Hepatocyte (in vitro differentiated cells): ENCODE results near the gene LRCH1. TPM values are rescaled to one million over a fixed set of nuclear protein-coding genes. Genes with fewer than 3 reads are reported as not detected.

Experiments
- DNase-seq: peaks from one replicate; pipeline ENCODE4 v3.0.0-alpha.2; 2016; ENCODE audit warnings: low spot score
- H2AFZ ChIP-seq: fragments of 200-600 bp; sonication (generic); 2 replicates; pipeline ENCODE4 v1.6.0; 2016; ENCODE audit warnings: antibody characterized with exemption, mild to moderate bottlenecking
- H3K27ac ChIP-seq: fragments of 200-600 bp; sonication (generic); 2 replicates; pipeline ENCODE4 v1.5.1; 2016; ENCODE audit warnings: mild to moderate bottlenecking
- H3K27me3 ChIP-seq: fragments of 200-600 bp; sonication (generic); 2 replicates; pipeline ENCODE4 v1.6.1; 2016
- H3K36me3 ChIP-seq: fragments of 200-600 bp; sonication (generic); replicated peaks from 2 replicates; pipeline ENCODE4 v1.5.1; 2016; ENCODE audit warnings: low read depth; ENCODE audit not compliant: insufficient read depth
- H3K4me1 ChIP-seq: fragments of 200-600 bp; sonication (generic); 2 replicates; pipeline ENCODE4 v1.5.1; 2016; ENCODE audit warnings: mild to moderate bottlenecking, moderate library complexity; ENCODE audit not compliant: insufficient read depth
- H3K4me2 ChIP-seq: fragments of 200-600 bp; sonication (generic); 2 replicates; pipeline ENCODE4 v1.6.0; 2016
- H3K4me3 ChIP-seq: fragments of 200-600 bp; sonication (generic); 2 replicates; pipeline ENCODE4 v1.5.1; 2016; ENCODE audit warnings: mild to moderate bottlenecking
- H3K79me2 ChIP-seq: fragments of 200-600 bp; sonication (generic); 2 replicates; pipeline ENCODE4 v1.6.0; 2017; ENCODE audit warnings: mild to moderate bottlenecking
- H3K9me2 ChIP-seq: fragments of 200-600 bp; sonication (generic); replicated peaks from 2 replicates; pipeline ENCODE4 v1.6.0; 2017; ENCODE audit warnings: mild to moderate bottlenecking; ENCODE audit not compliant: insufficient read depth
- H3K9me3 ChIP-seq: fragments of 200-600 bp; sonication (generic); 2 replicates; pipeline ENCODE4 v1.5.1; 2016; ENCODE audit warnings: low read depth, mild to moderate bottlenecking
- H4K20me1 ChIP-seq: fragments of 200-600 bp; sonication (generic); 2 replicates; pipeline ENCODE4 v1.6.0; 2016; ENCODE audit warnings: mild to moderate bottlenecking; ENCODE audit not compliant: insufficient read depth, poor library complexity, severe bottlenecking
- EZH2 ChIP-seq: fragments of 200-600 bp; sonication (generic); IDR thresholded peaks from 2 replicates; pipeline ENCODE4 v1.6.1; 2016; ENCODE audit warnings: antibody characterized with exemption, mild to moderate bottlenecking, borderline replicate concordance
- EZH2phosphoT487 ChIP-seq: fragments of 200-600 bp; sonication (generic); IDR thresholded peaks from one replicate; pipeline ENCODE4 v1.6.1; 2018; ENCODE audit warnings: antibody characterized with exemption, mild to moderate bottlenecking, low read depth, moderate library complexity; ENCODE audit not compliant: unreplicated experiment, severe bottlenecking
- WGBS: methylation state at CpG from one replicate; pipeline ENCODE4 v1.1.6; 2016; ENCODE audit warnings: low lambda C conversion rate; ENCODE audit errors: missing lambda C conversion rate; 5-methylcytosine and 5-hydroxymethylcytosine counted together
- polyA plus RNA-seq: library from polyadenylated mRNA; unstranded; fragments of >200 nt; fragmentation: Nextera tagmentation; extraction: Ambion mirVana; gene quantifications from 2 replicates; pipeline ENCODE4 v1.2.1, GENCODE V29; 2016
- total RNA-seq: library from RNA; depleted of rRNA; stranded (reverse); fragments of >200 nt; gene quantifications from 2 replicates; pipeline ENCODE4 v1.2.3, GENCODE V29; 2014
- TF ChIP-seq, protein P1 (sequence below): fragments of 200-600 bp; sonication (generic); IDR thresholded peaks from 2 replicates; pipeline ENCODE4 v1.5.1; 2016; ENCODE audit warnings: antibody characterized with exemption, mild to moderate bottlenecking; ENCODE audit not compliant: poor library complexity

LRCH1 gene
- total and polyA plus RNA-seq, 2 experiments from 2014 or later: 5.7 to 14.1 TPM

- peaks cover 91% of the 10 kb centered on the region for H3K79me2 ChIP-seq
- H3K4me2 ChIP-seq: no peak overlapping the region
- no peak overlapping the region for H2AFZ ChIP-seq
- WGBS: 83% methylated on average over 4 of the region's 4 CpGs
- H3K4me1 ChIP-seq: peaks cover 36% of the 10 kb centered on the region
- TF ChIP-seq EZH2 (no peak), EZH2phosphoT487 (no peak)
- TF ChIP-seq, protein P1, sequence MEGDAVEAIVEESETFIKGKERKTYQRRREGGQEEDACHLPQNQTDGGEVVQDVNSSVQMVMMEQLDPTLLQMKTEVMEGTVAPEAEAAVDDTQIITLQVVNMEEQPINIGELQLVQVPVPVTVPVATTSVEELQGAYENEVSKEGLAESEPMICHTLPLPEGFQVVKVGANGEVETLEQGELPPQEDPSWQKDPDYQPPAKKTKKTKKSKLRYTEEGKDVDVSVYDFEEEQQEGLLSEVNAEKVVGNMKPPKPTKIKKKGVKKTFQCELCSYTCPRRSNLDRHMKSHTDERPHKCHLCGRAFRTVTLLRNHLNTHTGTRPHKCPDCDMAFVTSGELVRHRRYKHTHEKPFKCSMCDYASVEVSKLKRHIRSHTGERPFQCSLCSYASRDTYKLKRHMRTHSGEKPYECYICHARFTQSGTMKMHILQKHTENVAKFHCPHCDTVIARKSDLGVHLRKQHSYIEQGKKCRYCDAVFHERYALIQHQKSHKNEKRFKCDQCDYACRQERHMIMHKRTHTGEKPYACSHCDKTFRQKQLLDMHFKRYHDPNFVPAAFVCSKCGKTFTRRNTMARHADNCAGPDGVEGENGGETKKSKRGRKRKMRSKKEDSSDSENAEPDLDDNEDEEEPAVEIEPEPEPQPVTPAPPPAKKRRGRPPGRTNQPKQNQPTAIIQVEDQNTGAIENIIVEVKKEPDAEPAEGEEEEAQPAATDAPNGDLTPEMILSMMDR: no peak
- no peaks in the 10 kb centered on the region for H3K27me3 ChIP-seq
- no peak for DNase-seq
- no peaks in the 10 kb centered on the region for H3K9me2 ChIP-seq
- H3K27ac ChIP-seq: peak overlapping the region; percentile 47
- no peaks in the 10 kb centered on the region for H3K36me3 ChIP-seq
- H4K20me1 ChIP-seq: no peaks in the 10 kb centered on the region
- no peaks in the 10 kb centered on the region for H3K9me3 ChIP-seq
- H3K4me3 ChIP-seq: no peak overlapping the region
Measured at GRCh38 chr13:46609052-46609451, 56.1 kb downstream of the LRCH1 start.

DNA sequence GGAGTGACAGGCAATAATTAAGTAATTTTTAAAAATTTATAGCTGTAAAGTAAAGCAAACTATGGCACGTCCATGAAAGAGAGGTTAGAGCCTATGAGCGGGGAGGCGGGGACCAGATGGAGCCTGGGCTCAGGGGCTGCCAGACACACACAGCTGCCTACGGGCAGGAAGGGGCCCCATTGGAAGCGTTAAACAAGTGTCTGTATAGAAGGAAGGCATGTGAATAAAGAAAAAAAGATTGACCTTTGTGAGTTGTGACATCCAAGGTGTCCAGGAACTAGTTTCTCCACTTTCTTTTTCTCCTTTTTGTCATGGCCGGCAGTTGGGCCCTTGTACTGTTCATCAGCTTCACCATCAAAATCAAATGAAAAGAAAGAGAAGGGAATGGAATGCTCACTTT, 56.8 kb downstream of the LRCH1 start:
- no peak overlapping the region for H3K4me3 ChIP-seq
- no peaks in the 10 kb centered on the region for H3K9me2 ChIP-seq
- DNase-seq: no peak
- no peaks in the 10 kb centered on the region for H3K9me3 ChIP-seq
- no peak overlapping the region for H3K4me2 ChIP-seq
- H3K4me1 ChIP-seq: peaks cover 30% of the 10 kb centered on the region
- peaks cover 92% of the 10 kb centered on the region for H3K79me2 ChIP-seq
- 76% methylated on average over 6 of the region's 6 CpGs for WGBS
- H3K36me3 ChIP-seq: no peaks in the 10 kb centered on the region
- no peaks in the 10 kb centered on the region for H4K20me1 ChIP-seq
- no peaks in the 10 kb centered on the region for H3K27me3 ChIP-seq
- no peak overlapping the region for H2AFZ ChIP-seq
- TF ChIP-seq EZH2phosphoT487: no peak
- H3K27ac ChIP-seq: peak overlapping the region; percentile 47

- WGBS: 77% methylated on average over 3 of the region's 3 CpGs
- H2AFZ ChIP-seq: no peak overlapping the region
Measured at GRCh38 chr13:46612267-46612666, 59.3 kb downstream of the LRCH1 start.

DNA sequence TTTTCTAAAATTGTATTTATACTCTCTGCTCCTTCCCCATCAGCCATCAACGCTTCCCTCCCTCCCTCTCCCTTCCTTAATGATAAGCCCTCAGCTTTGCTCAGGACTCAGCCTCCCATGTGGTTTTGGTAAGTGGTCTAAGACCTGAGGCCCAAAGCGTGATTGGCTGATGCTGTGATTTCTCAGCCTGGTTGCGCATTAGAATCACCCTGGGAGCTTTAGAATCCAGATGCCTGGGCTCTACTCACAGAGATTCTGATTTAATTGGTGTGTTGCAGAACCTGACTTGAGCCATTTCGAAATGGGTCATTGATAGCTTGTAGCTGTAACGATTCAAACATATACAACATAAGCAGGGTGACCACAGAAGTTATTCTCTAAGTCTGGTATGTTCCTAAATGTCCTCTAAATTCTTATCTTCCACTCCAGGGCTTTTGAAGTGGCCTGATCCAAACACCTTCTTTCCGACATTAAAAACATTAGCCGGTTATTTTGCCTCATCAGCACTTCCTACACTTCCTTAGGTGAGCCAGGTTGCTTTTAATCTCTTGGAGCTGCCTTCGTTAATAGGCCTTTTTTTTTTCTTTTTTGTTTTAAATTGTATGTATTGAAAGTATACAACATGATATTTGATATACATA, 60.6 kb downstream of the LRCH1 start:
- TF ChIP-seq EZH2phosphoT487 (no peak), EZH2 (no peak)
- TF ChIP-seq, protein P1: no peak
- H3K79me2 ChIP-seq: peaks cover 85% of the 10 kb centered on the region

More at GRCh38 chr13:46612267-46612666, 59.3 kb downstream of the LRCH1 start:
- Histone ChIP-seq H3K4me3 (no peak overlapping the region), H3K36me3 (no peaks in the 10 kb centered on the region), H3K79me2 (peaks cover 79% of the 10 kb centered on the region), H4K20me1 (no peaks in the 10 kb centered on the region), H3K4me1 (peaks cover 35% of the 10 kb centered on the region), H3K9me3 (no peaks in the 10 kb centered on the region), H3K9me2 (no peaks in the 10 kb centered on the region), H3K27ac (no peak overlapping the region), H3K4me2 (no peak overlapping the region), H3K27me3 (no peaks in the 10 kb centered on the region)
- DNase-seq: no peak
- TF ChIP-seq, protein P1: no peak

More for the DNA sequence above, 60.6 kb downstream of the LRCH1 start:
- Histone ChIP-seq H4K20me1 (no peaks in the 10 kb centered on the region), H3K36me3 (no peaks in the 10 kb centered on the region), H3K27me3 (no peaks in the 10 kb centered on the region), H2AFZ (no peak overlapping the region), H3K4me2 (no peak overlapping the region), H3K9me3 (no peaks in the 10 kb centered on the region), H3K9me2 (no peaks in the 10 kb centered on the region), H3K4me3 (no peak overlapping the region), H3K4me1 (peaks cover 36% of the 10 kb centered on the region), H3K27ac (no peak overlapping the region)
- DNase-seq: no peak
- 78% methylated on average over 8 of the region's 8 CpGs for WGBS
